Left forelimb (tissue), 1 donor: ENCODE data around the gene PRODH2.

Source experiments
- DNase-seq: peaks from one replicate; pipeline ENCODE4 v3.0.0-alpha.2; 2018; ENCODE audit warnings: low spot score

Gene PRODH2, protein sequence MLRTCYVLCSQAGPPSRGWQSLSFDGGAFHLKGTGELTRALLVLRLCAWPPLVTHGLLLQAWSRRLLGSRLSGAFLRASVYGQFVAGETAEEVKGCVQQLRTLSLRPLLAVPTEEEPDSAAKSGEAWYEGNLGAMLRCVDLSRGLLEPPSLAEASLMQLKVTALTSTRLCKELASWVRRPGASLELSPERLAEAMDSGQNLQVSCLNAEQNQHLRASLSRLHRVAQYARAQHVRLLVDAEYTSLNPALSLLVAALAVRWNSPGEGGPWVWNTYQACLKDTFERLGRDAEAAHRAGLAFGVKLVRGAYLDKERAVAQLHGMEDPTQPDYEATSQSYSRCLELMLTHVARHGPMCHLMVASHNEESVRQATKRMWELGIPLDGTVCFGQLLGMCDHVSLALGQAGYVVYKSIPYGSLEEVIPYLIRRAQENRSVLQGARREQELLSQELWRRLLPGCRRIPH

DNA sequence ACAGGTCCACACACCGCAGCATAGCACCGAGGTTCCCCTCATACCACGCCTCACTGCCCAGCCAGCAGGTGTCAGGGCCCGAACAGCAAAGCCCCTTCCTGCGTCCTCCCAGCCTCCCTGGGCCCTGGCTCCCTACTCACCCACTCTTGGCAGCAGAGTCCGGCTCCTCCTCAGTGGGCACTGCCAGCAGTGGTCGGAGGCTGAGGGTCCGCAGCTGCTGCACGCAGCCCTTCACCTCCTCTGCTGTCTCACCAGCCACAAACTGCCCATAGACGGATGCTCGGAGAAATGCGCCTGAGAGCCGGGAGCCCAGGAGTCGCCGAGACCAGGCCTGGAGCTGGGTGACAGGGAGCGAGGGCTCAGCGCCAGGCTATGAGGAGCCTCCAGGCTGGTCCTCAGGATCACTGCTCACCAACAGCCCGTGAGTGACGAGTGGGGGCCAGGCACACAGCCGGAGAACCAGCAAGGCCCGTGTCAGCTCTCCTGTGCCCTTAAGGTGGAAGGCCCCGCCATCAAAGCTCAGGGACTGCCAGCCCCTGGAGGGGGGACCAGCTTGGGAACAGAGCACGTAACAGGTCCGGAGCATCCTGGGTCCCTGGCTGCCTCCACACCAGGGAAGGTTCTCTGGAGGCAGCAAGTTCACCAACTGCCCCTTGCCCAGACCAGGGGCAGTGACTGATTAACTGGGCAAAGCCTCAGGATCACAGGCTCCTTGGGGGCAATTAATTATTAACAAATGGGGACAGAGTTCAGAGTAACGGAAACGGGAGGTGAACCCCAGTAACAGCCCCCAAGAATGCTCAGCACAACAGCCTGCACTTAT, at the start of gene PRODH2:
Gene PRODH2 (minus strand): TSS at position 626 of the 823 bp plus-strand sequence. CDS start 40 bp downstream, at position 586.
- no peak for DNase-seq

DNA sequence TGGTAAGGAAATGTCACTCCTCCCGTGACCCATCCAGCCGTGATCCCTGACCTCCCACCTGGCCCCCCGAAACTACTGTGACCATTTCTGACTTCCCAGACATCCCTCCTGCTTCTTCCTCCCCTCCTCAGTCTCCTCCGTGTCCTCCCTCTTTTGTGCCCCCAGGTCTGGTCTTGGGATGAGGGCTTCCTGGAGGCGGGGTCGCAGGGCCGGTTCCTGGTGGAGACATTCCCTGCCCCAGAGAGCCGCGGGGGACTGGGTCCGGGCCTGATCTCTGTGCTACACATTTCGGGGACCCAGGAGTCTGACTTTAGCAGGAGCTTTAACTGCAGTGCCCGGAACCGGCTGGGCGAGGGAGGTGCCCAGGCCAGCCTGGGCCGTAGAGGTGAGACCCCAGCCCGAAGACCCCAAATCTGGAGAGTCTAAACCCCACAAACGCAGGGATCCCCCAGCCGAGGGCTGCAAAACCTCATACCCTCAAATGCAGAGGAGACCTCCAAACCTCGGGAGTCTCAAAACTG, 49.1 kb upstream of the PRODH2 start:
- DNase-seq, result no peak

DNA sequence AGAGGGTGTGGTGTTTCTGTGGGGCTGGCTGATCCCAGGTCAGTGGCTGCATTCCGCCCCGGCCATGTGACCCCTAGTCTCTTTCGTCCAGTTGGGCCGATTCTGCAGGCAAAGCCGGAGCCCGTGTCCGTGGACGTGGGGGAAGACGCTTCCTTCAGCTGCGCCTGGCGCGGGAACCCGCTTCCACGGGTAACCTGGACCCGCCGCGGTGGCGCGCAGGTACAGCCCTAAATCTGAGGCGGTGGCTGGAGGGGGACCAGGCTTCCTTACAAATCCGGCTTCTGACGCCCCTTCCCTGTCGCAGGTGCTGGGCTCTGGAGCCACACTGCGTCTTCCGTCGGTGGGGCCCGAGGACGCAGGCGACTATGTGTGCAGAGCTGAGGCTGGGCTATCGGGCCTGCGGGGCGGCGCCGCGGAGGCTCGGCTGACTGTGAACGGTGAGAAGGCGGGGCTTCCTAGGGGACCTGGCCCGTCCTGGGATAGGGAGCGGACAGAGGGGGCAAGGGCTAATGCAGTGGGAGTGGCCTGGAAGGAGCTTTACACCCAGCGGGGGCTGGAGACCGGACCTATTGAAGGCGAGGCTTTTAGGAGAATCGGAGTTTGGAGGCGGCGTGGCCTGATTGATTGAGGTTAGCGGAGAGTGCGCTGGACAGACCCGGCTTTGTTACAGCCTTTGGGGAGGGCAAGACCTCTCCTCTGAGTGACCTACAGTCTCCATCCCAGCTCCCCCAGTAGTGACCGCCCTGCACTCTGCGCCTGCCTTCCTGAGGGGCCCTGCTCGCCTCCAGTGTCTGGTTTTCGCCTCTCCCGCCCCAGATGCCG, 48.4 kb upstream of the PRODH2 start:
- no peak for DNase-seq

DNA sequence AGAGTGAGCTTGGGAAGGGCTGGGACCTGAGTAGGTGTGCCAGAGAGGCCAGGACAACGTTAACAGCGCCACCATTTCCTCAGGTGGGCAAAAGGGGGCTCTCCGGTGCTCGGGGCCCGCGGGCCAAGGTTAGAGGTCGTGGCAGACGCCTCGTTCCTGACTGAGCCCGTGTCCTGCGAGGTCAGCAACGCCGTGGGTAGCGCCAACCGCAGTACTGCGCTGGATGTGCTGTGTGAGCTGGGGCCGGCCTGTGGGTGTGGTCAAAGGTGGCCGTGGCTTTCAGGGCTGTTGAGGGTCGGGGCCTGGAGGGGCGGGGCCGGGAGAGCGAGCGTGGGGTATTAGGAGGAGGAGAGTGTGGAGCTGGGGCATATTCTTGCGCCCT, 47.8 kb upstream of the PRODH2 start:
- DNase-seq, result no peak

DNA sequence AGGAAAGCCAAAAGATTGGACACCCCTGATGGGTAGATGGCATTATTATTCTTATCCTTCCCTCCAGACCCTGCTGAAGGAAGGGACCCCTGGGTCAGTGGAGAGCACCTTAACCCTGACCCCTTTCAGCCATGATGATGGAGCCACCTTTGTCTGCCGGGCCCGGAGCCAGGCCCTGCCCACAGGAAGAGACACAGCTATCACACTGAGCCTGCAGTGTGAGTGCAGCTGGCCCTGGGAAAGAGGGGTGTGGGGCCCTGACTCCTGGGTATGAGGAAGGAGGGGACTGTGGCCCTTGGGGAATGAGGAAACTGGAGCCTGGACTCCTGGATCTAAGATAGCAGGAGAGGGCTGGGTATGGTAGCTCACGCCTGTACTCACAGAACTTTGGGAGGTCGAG, 46.8 kb upstream of the PRODH2 start:
- DNase-seq, result no peak

DNA sequence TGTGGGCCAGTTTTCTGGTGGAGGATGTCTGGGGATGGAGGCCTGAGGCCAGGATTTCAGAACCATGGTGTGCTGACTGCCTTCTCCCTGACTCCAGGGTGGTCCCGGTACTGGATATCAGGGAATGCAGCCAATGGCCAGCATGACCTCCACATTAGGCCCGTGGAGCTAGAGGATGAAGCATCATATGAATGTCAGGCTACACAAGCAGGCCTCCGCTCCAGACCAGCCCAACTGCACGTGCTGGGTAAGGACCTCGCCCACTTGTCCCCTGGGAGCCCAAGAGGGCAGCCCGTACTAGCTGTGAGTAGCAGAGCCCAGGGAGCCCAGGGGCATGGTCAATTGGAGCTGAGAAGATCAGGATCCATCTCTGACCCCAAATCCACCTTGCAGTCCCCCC, 45.7 kb upstream of the PRODH2 start:
- no peak for DNase-seq

DNA sequence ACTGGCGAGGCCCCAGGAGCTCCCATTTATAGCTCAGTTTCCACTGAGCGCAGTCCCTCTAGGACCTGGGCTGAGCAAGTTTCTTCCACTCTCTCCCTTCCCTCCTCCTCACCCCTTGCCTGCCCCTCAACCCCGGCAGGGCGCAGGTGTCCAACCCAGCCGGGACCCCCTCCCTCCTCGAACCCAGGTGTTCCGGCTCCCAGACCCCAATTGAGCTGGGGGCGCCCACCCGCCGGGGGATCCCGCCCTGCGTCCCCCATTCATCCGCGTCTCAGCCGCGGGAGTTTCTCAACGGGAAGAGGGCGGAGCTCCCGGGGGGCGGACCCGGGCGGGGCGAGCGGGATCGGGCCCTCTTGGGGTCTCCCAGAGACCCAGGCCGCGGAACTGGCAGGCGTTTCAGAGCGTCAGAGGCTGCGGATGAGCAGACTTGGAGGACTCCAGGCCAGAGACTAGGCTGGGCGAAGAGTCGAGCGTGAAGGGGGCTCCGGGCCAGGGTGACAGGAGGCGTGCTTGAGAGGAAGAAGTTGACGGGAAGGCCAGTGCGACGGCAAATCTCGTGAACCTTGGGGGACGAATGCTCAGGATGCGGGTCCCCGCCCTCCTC, 44.0 kb upstream of the PRODH2 start, which contains the start of gene KIRREL2:
Gene KIRREL2 (plus strand): TSS at position 366 of the 604 bp plus-strand sequence. CDS start 209 bp downstream, at position 575.
- no peak for DNase-seq

DNA sequence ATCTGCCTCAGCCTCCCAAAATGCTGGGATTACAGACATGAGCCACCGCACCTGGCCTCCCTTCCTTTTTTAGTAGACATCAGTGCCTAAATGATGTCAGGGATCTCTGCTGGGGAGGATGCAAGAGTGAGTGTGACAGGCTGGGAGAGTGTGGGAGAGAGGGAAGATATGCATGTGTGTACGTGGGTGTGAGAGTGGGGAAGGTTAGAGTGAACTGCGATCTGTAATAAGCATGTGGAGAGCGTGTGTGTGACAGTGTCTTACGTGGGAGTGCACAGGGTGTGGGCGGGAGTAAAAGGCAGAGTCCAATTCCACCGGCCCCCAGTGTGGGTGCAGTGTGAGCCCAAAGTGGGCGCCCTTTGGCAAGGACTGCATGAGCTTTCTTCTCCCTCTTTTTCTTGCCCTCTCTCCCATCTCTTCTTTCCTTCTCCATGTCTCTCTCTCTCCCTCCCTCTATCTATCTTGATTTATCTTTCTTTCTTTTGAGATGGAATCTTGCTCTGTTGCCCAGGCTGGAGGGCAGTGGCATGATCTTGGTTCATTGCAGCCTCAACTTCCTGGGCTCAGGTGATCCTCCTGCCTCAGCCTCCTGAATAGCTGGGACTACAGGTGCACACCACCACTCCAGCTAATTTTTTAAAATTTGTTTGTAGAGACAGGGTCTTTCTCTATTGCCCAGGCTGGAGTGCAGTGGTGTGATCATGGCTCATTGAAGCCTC, 40.6 kb upstream of the PRODH2 start:
- DNase-seq, result no peak

DNA sequence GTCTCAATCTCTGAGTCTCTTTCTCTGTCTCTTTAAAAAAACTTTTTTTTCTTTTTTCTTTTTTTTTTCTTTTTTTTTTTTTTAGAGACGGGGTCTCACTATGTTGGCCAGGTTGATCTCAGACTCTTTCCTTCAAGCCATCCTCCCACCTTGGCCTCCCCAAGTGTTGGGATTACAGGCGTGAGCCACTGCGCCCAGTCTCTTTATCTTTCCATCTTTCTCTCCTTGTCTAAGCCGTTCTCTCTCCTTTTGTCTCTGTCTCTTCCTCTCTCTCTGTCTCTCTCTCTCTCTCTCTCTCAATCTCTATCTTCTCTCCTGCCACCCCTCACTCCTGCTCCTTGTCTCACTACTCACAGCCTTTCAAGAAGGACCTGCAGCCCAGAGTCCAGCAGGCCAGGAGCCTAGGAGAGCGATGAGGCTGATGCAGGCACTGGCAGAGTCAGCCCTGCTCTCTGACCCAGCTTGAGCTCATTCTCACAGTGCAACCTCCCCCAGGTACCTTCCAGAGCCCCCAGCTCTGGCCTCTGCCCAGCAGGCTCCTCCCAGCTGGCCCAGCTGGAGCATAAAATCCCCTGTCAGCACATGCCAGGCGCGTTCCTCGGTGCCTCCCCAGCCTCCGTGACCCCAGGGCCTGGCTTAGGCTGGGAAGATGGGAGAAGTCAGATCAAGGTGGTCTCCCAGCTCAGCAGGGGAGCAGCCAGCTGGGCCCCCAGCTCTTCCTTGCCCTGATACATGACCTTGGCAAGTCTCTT, 39.6 kb upstream of the PRODH2 start, which contains the start of gene NPHS1:
Gene NPHS1 (minus strand): TSS at position 476 of the 752 bp plus-strand sequence. CDS start 667 bp downstream, outside the sequence.
- DNase-seq, result no peak

DNA sequence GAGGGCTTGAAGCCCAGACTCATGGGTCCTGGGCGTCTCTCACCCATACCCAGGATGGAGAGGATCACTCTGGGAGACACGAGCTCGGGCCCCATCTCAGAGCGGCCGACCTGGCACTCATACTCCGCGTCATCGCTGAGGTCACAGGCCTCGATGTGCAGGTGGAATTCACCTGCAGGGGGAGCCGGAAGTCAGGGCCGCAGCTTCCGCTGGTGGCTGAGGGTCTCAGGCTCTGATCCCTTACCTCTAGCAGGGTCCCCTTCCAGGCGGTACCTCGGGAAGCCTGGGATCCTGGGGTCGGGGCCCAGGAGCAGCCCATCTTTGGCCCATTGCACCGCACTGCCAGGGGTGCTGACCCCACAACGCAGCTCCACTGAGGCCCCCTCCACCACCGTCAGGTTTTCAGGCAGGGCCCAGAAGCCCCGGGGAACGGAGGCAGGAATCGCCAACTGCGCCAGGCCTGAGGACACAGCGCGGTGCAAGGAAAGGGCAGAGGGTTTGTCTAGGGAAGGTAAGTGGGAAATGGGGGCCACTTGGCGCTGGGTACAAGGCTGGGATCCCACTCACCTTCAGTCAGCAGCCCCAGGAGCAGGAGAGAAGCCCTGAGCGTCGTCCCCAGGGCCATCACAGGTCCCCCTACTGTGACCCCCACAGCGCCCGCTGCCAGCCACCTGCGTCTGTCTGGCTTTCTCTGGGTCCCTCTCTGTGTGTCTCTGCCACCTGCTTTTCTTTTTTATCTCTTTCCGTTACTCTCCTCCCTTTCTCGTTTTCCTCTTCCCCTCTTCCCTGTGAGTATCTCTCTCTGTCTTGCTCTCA, 38.8 kb upstream of the PRODH2 start:
- DNase-seq, result no peak

DNA sequence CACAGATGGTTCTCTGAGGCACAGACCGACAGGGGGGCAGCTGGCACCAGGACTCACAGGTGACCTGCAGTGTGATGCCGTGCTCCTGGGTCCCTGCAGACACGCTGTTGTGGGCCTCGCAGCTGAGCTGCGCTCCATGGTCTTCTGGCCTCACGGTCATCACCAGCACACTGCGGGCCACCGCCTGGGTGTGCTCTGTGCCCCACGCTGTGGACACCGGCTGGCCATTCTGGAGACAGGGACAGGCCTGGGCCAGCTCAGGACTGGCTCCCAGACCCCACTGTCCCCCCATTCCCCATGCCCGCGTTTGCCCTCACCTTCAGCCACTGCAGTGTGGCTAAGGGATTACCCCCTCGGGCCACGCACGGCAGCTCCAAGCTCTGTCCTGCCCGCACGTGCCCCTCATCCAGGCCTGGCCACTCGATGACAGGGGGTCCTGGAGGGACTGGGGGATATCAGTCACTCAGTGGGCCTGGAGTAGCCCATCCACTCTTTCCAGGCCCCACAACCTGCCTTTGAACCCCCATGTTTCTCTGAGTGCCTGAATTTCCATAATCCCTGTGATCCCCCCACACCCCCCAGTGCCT, 36.4 kb upstream of the PRODH2 start:
- no peak for DNase-seq

DNA sequence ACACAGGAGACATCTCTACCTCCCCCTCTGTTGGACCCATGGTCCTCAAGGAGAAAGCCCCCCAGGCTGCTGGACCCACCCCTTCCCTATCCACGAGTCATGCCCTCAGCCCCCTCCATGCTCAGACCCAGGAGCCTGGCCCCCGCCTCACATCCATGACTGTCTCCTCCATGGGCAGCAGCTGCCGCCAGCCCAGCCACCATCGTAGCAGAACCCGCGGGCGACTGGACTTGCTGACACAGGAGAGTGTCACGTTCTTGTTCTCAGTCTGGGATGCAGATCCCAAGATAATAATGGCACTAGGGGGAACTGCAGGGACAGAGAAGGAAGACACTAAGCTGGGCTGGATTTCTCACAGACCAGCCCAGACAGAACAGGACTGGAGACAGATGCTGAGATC, 35.8 kb upstream of the PRODH2 start:
- DNase-seq, result no peak

DNA sequence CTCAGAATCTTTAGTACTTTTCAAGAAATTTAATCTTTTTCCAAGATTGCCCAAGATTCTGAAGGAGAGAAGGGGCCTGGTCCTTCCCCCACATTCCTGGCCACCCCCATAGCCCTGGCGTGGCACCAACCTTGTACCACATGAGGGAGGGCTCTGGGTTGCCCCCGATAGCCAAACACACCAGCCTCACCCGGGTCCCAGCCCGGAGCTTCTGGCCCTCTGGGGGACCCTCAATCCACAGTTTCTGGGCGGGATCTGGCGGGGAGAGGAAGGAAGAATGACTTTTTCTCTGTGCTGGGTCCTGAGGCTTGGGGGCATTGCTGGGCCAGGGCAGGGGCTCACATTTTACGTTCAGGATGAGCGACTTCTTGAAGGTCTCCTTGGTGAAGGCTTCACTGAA, 35.3 kb upstream of the PRODH2 start:
- no peak for DNase-seq

DNA sequence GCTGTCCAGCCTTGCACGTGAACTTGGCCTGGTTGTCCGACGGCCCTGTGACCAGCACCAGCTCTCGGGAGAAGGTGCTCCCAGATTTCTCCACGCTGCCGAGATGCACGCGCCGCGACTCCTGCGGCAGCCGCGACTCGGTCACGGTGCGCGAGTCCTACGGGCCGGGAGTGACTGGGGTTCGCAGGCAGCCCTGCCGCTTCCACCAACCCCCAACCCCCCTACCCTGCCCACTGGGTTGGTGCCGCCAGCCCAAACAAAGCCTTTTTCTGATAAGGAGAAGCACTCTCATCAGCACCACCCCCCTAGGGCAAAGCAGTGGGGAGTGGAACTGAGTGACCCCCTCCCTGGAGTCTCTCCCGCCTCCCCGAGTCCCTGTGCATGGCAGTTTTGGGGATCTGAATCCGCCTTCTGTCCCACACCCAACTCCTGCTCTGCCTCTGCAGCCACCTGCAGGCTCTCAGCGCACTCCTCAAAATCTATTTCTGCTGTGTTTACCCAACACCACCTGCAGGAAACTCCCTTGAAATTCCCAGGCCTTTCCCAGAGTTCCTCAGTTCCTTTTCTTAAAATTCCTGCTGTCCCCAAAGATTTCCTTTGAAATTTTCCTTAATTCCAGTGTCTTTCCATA, 33.5 kb upstream of the PRODH2 start:
- DNase-seq, result no peak

DNA sequence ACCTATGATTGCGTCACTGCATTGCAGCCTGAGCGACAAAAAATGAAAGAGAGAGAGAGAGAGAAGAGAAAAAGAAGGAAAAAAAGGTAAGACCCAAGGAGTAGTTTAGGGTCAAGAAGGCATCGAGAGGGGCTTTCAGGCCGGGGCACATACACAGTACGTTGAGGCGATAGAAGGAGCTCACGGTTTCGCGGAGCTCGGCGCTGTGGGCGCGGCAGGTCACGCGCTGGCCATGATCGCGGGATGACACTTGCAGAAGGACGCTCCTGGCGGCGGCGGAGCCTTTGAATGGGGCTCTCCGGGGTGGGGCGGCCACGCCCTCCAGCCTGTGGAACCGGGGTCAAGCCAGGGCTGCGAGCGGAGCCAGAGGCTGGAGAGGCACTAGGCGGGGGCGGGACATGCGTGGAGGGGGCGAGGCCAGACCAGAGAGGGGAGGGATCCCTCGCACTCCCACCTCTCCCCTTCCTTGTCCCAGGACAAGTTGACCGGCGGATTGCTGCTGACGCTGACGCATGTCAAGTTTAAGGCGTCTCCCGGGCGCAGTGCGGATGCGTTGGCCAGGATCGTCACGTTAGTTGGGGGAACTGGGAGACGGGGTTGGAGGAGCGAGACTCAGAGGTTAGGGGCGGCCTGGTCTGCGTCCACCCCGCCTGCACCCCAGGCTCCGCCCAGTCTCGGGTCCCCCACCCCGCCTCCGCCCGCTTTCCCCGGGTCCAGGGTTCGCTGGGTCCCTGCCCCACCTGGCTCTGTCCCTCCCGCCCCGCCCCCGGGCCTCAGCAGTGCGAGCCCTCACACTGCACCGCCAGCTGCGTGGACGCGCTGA, 32.8 kb upstream of the PRODH2 start:
- DNase-seq, result no peak

DNA sequence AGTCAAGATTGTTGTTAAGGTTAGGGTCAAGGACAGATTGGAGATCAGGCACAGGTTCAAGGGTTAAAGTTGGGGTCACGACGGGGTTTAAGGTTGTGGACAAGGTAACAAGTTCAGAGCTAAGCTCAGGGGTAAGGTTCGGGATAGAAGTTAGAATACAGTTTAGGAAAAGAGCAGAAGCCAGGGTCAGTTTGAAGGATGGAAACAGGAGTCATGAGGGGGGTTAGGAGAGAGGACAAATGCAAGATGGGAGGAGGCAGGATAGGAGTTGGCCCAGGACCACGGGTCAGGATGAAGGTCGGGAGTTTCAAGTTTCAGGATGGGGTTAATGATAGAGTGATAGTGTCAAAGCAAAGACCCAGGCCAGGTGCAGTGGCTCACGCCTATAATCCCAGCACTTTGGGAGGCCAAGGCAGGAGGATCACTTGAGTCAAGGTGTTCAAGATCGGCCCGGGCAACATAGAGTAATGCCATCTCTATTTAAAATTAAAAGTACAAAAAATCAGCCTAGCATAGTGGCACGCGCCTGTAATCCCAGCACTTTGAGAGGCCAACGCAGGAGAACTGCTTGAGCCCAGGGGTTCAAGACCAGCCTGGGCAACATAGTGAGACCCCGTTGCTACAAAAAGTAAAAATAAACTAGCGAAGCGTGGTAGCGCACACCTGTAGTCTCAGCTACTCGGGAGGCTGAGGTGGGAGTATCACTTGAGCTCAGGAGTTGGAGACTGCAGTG, 32.0 kb upstream of the PRODH2 start:
- no peak for DNase-seq
